ENCODE data around the gene TUBA4B. TPM values are rescaled to one million over a fixed set of nuclear protein-coding genes. Genes with fewer than 3 reads are reported as not detected.

TUBA4B gene
- 0.12 to 0.20 TPM (median 0.16 TPM) in 3 of 5 replicates, not detected in the others for total RNA-seq (2022; extraction: Qiagen RNA extraction)

GRCh38 chr2:219252900-219253752, at the start of gene TUBA4B:
Gene TUBA4B, plus strand, starts transcription at chr2:219253243. Its CDS starts 165 bp downstream, at chr2:219253408.

GRCh38 chr2:219206328-219207133, 46.5 kb upstream of the TUBA4B start, which contains the start of gene ZFAND2B:
Gene ZFAND2B, plus strand, starts transcription at chr2:219206782. Its CDS starts 206 bp downstream, at chr2:219206988.

GRCh38 chr2:219218732-219219701, 34.0 kb upstream of the TUBA4B start, which contains the start of gene ABCB6:
Gene ABCB6, minus strand, starts transcription at chr2:219218958. Its CDS starts 285 bp downstream, at chr2:219218673.

GRCh38 chr2:219229305-219230058, 23.6 kb upstream of the TUBA4B start, which contains the start of the genes ANKZF1 and ATG9A:
Gene ANKZF1, plus strand, starts transcription at chr2:219229806. Its CDS starts 452 bp downstream, at chr2:219230258.
Gene ATG9A, minus strand, starts transcription at chr2:219229636. Its CDS starts 1,612 bp downstream, at chr2:219228024.

GRCh38 chr2:219245148-219245898, 7.7 kb upstream of the TUBA4B start, which contains the start of the genes GLB1L and STK16:
Gene GLB1L, minus strand, starts transcription at chr2:219245444. Its CDS starts 1,871 bp downstream, at chr2:219243573.
Gene STK16, plus strand, starts transcription at chr2:219245479. Its CDS starts 521 bp downstream, at chr2:219246000.

GRCh38 chr2:219253753-219254589, 928 bp downstream of the TUBA4B start, which contains the start of gene TUBA4A:
Gene TUBA4A, minus strand, starts transcription at chr2:219253918. Its CDS starts 60 bp downstream, at chr2:219253858.

GRCh38 chr2:219279151-219279915, 26.3 kb downstream of the TUBA4B start, which contains the start of gene DNAJB2:
Gene DNAJB2, plus strand, starts transcription at chr2:219279366. Its CDS starts 468 bp downstream, at chr2:219279834.

GRCh38 chr2:219309278-219309677, 56.2 kb downstream of the TUBA4B start, which contains the start of gene PTPRN:
Gene PTPRN, minus strand, starts transcription at chr2:219309401. Its CDS starts 69 bp downstream, at chr2:219309332.

Other genes with a start within 250 kb of the TUBA4B start
- 0.21 to 0.27 TPM (median 0.22 TPM) in 5 replicates for gene CFAP65, start 211.7 kb upstream of the TUBA4B start, total RNA-seq (2022; extraction: Qiagen RNA extraction)
- 0.38 to 0.77 TPM (median 0.54 TPM) in 5 replicates for gene IHH, start 192.3 kb upstream of the TUBA4B start, total RNA-seq (2022; extraction: Qiagen RNA extraction)
- gene NHEJ1, start 92.4 kb upstream of the TUBA4B start, total RNA-seq (2022; extraction: Qiagen RNA extraction) = 16.7 to 18.7 TPM (median 17.5 TPM) in 5 replicates
- 0.45 to 0.75 TPM (median 0.55 TPM) in 5 replicates for gene SLC23A3, start 83.2 kb upstream of the TUBA4B start, total RNA-seq (2022; extraction: Qiagen RNA extraction)
- 35.3 to 42.6 TPM (median 41.4 TPM) in 5 replicates for gene CNPPD1, start 76.3 kb upstream of the TUBA4B start, total RNA-seq (2022; extraction: Qiagen RNA extraction)
- 58.6 to 77.6 TPM (median 75.6 TPM) in 5 replicates for gene RETREG2, start 75.0 kb upstream of the TUBA4B start, total RNA-seq (2022; extraction: Qiagen RNA extraction)
- 12.3 to 20.7 TPM (median 19.3 TPM) in 5 replicates for gene ZFAND2B, start 46.5 kb upstream of the TUBA4B start, total RNA-seq (2022; extraction: Qiagen RNA extraction)
- gene ABCB6, start 34.3 kb upstream of the TUBA4B start, total RNA-seq (2022; extraction: Qiagen RNA extraction) = 22.3 to 30.8 TPM (median 27.9 TPM) in 5 replicates
- 33.6 to 46.8 TPM (median 45.2 TPM) in 5 replicates for gene ATG9A, start 23.6 kb upstream of the TUBA4B start, total RNA-seq (2022; extraction: Qiagen RNA extraction)
- gene ANKZF1, start 23.4 kb upstream of the TUBA4B start, total RNA-seq (2022; extraction: Qiagen RNA extraction) = 11.5 to 16.9 TPM (median 13.8 TPM) in 5 replicates
- 6.0 to 7.1 TPM (median 6.6 TPM) in 5 replicates for gene GLB1L, start 7.8 kb upstream of the TUBA4B start, total RNA-seq (2022; extraction: Qiagen RNA extraction)
- 25.9 to 30.2 TPM (median 28.5 TPM) in 5 replicates for gene STK16, start 7.8 kb upstream of the TUBA4B start, total RNA-seq (2022; extraction: Qiagen RNA extraction)
- 250 to 308 TPM (median 286 TPM) in 5 replicates for gene TUBA4A, start 675 bp downstream of the TUBA4B start, total RNA-seq (2022; extraction: Qiagen RNA extraction)
- 29.5 to 38.9 TPM (median 35.6 TPM) in 5 replicates for gene DNAJB2, start 26.1 kb downstream of the TUBA4B start, total RNA-seq (2022; extraction: Qiagen RNA extraction)
- 0.97 to 1.8 TPM (median 1.4 TPM) in 5 replicates for gene PTPRN, start 56.2 kb downstream of the TUBA4B start, total RNA-seq (2022; extraction: Qiagen RNA extraction)
- not detected in 5 replicates for gene RESP18, start 79.5 kb downstream of the TUBA4B start, total RNA-seq (2022; extraction: Qiagen RNA extraction)
- 52.0 to 63.4 TPM (median 55.8 TPM) in 5 replicates for gene DNPEP, start 134.7 kb downstream of the TUBA4B start, total RNA-seq (2022; extraction: Qiagen RNA extraction)
- 0.38 to 0.47 TPM (median 0.45 TPM) in 5 replicates for gene DES, start 165.1 kb downstream of the TUBA4B start, total RNA-seq (2022; extraction: Qiagen RNA extraction)
- gene SPEG, start 181.6 kb downstream of the TUBA4B start, total RNA-seq (2022; extraction: Qiagen RNA extraction) = 7.0 to 12.6 TPM (median 9.4 TPM) in 5 replicates
- gene GMPPA, start 245.6 kb downstream of the TUBA4B start, total RNA-seq (2022; extraction: Qiagen RNA extraction) = 33.1 to 38.9 TPM (median 37.2 TPM) in 5 replicates